ENCODE measurements around the gene ANTXR1.

DNA sequence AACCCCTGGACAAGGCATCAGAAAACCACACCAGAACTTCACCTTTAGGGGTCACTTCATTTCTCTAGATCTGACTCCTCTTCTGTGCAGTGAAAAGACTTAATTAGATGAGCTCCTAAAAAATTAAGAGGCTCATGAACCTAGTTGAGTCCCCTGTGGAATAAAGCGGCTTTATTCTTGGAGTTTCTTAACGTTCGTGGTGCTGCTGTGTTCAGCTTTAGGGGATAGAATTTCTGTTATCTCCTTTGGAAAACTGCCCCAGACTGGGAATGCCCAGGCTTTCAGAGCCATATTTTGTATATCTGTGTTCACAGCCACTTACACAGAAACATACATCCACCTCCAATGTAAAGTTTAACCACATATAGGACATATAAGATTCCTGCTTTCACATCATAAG, 165.8 kb downstream of the ANTXR1 start:
- TF ChIP-seq, protein P1, sequence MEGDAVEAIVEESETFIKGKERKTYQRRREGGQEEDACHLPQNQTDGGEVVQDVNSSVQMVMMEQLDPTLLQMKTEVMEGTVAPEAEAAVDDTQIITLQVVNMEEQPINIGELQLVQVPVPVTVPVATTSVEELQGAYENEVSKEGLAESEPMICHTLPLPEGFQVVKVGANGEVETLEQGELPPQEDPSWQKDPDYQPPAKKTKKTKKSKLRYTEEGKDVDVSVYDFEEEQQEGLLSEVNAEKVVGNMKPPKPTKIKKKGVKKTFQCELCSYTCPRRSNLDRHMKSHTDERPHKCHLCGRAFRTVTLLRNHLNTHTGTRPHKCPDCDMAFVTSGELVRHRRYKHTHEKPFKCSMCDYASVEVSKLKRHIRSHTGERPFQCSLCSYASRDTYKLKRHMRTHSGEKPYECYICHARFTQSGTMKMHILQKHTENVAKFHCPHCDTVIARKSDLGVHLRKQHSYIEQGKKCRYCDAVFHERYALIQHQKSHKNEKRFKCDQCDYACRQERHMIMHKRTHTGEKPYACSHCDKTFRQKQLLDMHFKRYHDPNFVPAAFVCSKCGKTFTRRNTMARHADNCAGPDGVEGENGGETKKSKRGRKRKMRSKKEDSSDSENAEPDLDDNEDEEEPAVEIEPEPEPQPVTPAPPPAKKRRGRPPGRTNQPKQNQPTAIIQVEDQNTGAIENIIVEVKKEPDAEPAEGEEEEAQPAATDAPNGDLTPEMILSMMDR (IDR thresholded peaks at IDR 0.05; ENCODE audit: control extremely low read depth in 1 of 3, insufficient read depth in 1 of 3, low read depth in 1 of 3, low read length in 3 of 3) = no peak
- TF ChIP-seq YY1 (IDR thresholded peaks at IDR 0.05; ENCODE audit: low read depth, low read length) (no peak), RXRA (IDR thresholded peaks at IDR 0.05; ENCODE audit: insufficient read depth, low read depth, low read length) (no peak), POLR2A (IDR thresholded peaks at IDR 0.05; ENCODE audit: control extremely low read depth in 1 of 2, low read depth in 2 of 2, low read length in 2 of 2) (no peak), EZH2 (IDR thresholded peaks at IDR 0.05; ENCODE audit: low read depth, low read length, severe bottlenecking) (no peak), FOSL1 (IDR thresholded peaks at IDR 0.05; ENCODE audit: insufficient read depth, low read depth, low read length) (no peak), RFX5 (IDR thresholded peaks at IDR 0.05; ENCODE audit: borderline replicate concordance, low read depth, low read length) (no peak), CREB1 (IDR thresholded peaks at IDR 0.05) (no peak), EGR1 (IDR thresholded peaks at IDR 0.05; ENCODE audit: borderline replicate concordance, low read depth, low read length) (no peak), ZNF274 (IDR thresholded peaks at IDR 0.05; ENCODE audit: borderline replicate concordance, extremely low read depth, low read length) (no peak), CEBPB (IDR thresholded peaks at IDR 0.05; ENCODE audit: low read depth, low read length) (no peak), POLR2AphosphoS5 (IDR thresholded peaks at IDR 0.05; ENCODE audit: low read depth, low read length) (no peak), JUND (IDR thresholded peaks at IDR 0.05; ENCODE audit: low read length) (no peak)

Measured in H1 (cell line).